Bronchial epithelial cell (primary cell): Measurements from ENCODE around the gene SPATA24. TPM values are rescaled to one million over a fixed set of nuclear protein-coding genes. Genes with fewer than 3 reads are reported as not detected.
A peak's percentile ranks its signal among the peaks of the same experiment; 100 is the strongest.

Source experiments
- DNase-seq: peaks from one replicate; pipeline ENCODE4 v3.0.0-alpha.2; 2010; ENCODE audit warnings: low read depth
- FAIRE-seq: peaks from 2 replicates; lab custom pipeline; 2011; peaks lifted over from hg19 to GRCh38; lab: Jason Lieb, UNC
- H3K27me3 ChIP-seq: 2 replicates; pipeline ENCODE4 v1.5.1; 2011; ENCODE audit warnings: low read length; ENCODE audit not compliant: control insufficient read depth, insufficient read depth
- H3K36me3 ChIP-seq: 2 replicates; pipeline ENCODE4 v1.5.1; 2011; ENCODE audit warnings: low read length; ENCODE audit not compliant: control insufficient read depth, insufficient read depth
- H3K4me3 ChIP-seq: 2 replicates; pipeline ENCODE4 v1.5.1; 2011; ENCODE audit warnings: mild to moderate bottlenecking, low read depth, low read length, control low read depth
- CTCF ChIP-seq: IDR thresholded peaks from 2 replicates; pipeline ENCODE4 v1.5.1; 2011; ENCODE audit warnings: mild to moderate bottlenecking, moderate library complexity, low read length, control low read depth, inconsistent platforms; ENCODE audit not compliant: insufficient read depth, severe bottlenecking
- total RNA-seq: library from RNA; depleted of rRNA; stranded (reverse); fragments of >200 nt; gene quantifications from 2 replicates; pipeline ENCODE4 v1.2.1, GENCODE V29; 2014

SPATA24 gene
- total RNA-seq, 1 donor from 2014 or later = 6.1 TPM

GRCh38 chr5:139431706-139432105, 27.8 kb upstream of the SPATA24 start:
- FAIRE-seq (no peak), DNase-seq (peak; percentile 56)
- Histone ChIP-seq H3K27me3 (no peaks in the 10 kb centered on the region), H3K36me3 (no peaks in the 10 kb centered on the region), H3K4me3 (no peak overlapping the region)
- TF ChIP-seq CTCF = no peak

- DNase-seq (no peak), FAIRE-seq (no peak)
- no peak for TF ChIP-seq CTCF
- Histone ChIP-seq H3K4me3 (no peak overlapping the region), H3K36me3 (no peaks in the 10 kb centered on the region), H3K27me3 (no peaks in the 10 kb centered on the region)
These were observed 26.1 kb upstream of the SPATA24 start for GRCh38 chr5:139430015-139430414.

- Histone ChIP-seq H3K36me3 (no peaks in the 10 kb centered on the region), H3K4me3 (no peak overlapping the region), H3K27me3 (no peaks in the 10 kb centered on the region)
- no peak for TF ChIP-seq CTCF
- peak; percentile 36 for DNase-seq
- no peak for FAIRE-seq
These were observed 22.5 kb upstream of the SPATA24 start for GRCh38 chr5:139426203-139426885.

- FAIRE-seq (no peak), DNase-seq (no peak)
- Histone ChIP-seq H3K36me3 (no peaks in the 10 kb centered on the region), H3K27me3 (no peaks in the 10 kb centered on the region), H3K4me3 (no peak overlapping the region)
- no peak for TF ChIP-seq CTCF
These were observed 21.6 kb upstream of the SPATA24 start for GRCh38 chr5:139425497-139425896.

- TF ChIP-seq CTCF = peak; percentile 71
- Histone ChIP-seq H3K27me3 (no peaks in the 10 kb centered on the region), H3K4me3 (no peak overlapping the region), H3K36me3 (no peaks in the 10 kb centered on the region)
- no peak for FAIRE-seq
- DNase-seq = peak; percentile 70
These were observed 18.5 kb upstream of the SPATA24 start for GRCh38 chr5:139422307-139422893.
